ENCODE data around the gene OR2T8.

The OR2T8 gene

GRCh38 chr1:247962911-247963588 lies 43.0 kb downstream of the OR2T8 start:
- no peak for DNase-seq

- DNase-seq, result no peak
Measured at GRCh38 chr1:247964933-247965332, 44.9 kb downstream of the OR2T8 start, which contains the start of gene OR2AK2. TSS of gene OR2AK2 (plus strand) at chr1:247965233. CDS start at chr1:247965377, 144 bp downstream.

GRCh38 chr1:247966532-247967204 lies 46.6 kb downstream of the OR2T8 start:
- no peak for DNase-seq
